HL-60 (cell line): ENCODE data around the gene ZNF587.

ENCODE experiments used
- DNase-seq, 2 experiments: peaks; one replicate each; pipeline ENCODE4 v3.0.0-alpha.2; 2010 to 2020; ENCODE audit warnings: low read depth in 1 of 2, low spot score in 1 of 2
- H3K27ac ChIP-seq: fragments of 250-450 bp; sonication (Bioruptor Pico); replicated peaks from 2 replicates; pipeline ENCODE4 v1.5.1; 2020; ENCODE audit warnings: mild to moderate bottlenecking, moderate library complexity
- H3K27me3 ChIP-seq: fragments of 250-450 bp; sonication (Bioruptor Pico); 2 replicates; pipeline ENCODE4 v1.5.1; 2021; ENCODE audit warnings: mild to moderate bottlenecking, moderate library complexity; ENCODE audit not compliant: insufficient read depth, poor library complexity, severe bottlenecking
- H3K4me3 ChIP-seq: replicated peaks from 2 replicates; pipeline ENCODE4 v1.5.1; 2011; ENCODE audit warnings: mild to moderate bottlenecking, control low read depth, low read length; ENCODE audit not compliant: insufficient read depth
- CTCF ChIP-seq: IDR thresholded peaks from one replicate; pipeline ENCODE4 v1.5.1; 2011; ENCODE audit warnings: low read length, control low read depth, inconsistent platforms; ENCODE audit not compliant: insufficient read depth
- GABPA ChIP-seq: IDR thresholded peaks from 2 replicates; pipeline ENCODE4 v1.6.1; 2012; ENCODE audit warnings: low read depth
- POLR2AphosphoS5 ChIP-seq: IDR thresholded peaks from 2 replicates; pipeline ENCODE4 v1.6.1; 2012; ENCODE audit warnings: low read depth
- REST ChIP-seq: IDR thresholded peaks from 2 replicates; pipeline ENCODE4 v1.6.1; 2012; ENCODE audit warnings: low read depth; ENCODE audit not compliant: insufficient replicate concordance
- SPI1 ChIP-seq: IDR thresholded peaks from 2 replicates; pipeline ENCODE4 v1.6.1; 2012; ENCODE audit warnings: low read depth, mild to moderate bottlenecking, borderline replicate concordance

Gene ZNF587

GRCh38 chr19:57815247-57816075 lies 34.2 kb upstream of the ZNF587 start:
- no peak for TF ChIP-seq GABPA
- TF ChIP-seq REST, result no peak
- no peak for TF ChIP-seq SPI1
- no peak for TF ChIP-seq CTCF
- no peak for TF ChIP-seq POLR2AphosphoS5
- DNase-seq, result no peak
- H3K27ac ChIP-seq, result no peak overlapping the region
- H3K4me3 ChIP-seq, result peak overlapping the region; percentile 97; the same call in 1 of the 2 replicates
- no peaks in the 10 kb centered on the region for H3K27me3 ChIP-seq

- no peak overlapping the region for H3K4me3 ChIP-seq
- no peaks in the 10 kb centered on the region for H3K27me3 ChIP-seq
- DNase-seq, result no peak
- no peak for TF ChIP-seq SPI1
- TF ChIP-seq CTCF, result no peak
- TF ChIP-seq POLR2AphosphoS5, result no peak
- TF ChIP-seq GABPA, result no peak
- TF ChIP-seq REST, result no peak
- H3K27ac ChIP-seq, result no peak overlapping the region
These were observed 33.0 kb upstream of the ZNF587 start for GRCh38 chr19:57816652-57817051.

GRCh38 chr19:57817976-57818375 lies 31.7 kb upstream of the ZNF587 start:
- H3K27ac ChIP-seq, result no peak overlapping the region
- H3K27me3 ChIP-seq, result no peaks in the 10 kb centered on the region
- H3K4me3 ChIP-seq, result no peak overlapping the region
- no peak for DNase-seq
- TF ChIP-seq SPI1 (no peak), GABPA (no peak), CTCF (no peak), POLR2AphosphoS5 (no peak), REST (no peak)
